Measurements from ENCODE around the gene PES1. TPM values are rescaled to one million over a fixed set of nuclear protein-coding genes. Genes with fewer than 3 reads are reported as not detected.
"Not testable (repeated sequence)": the region's sequence is repeated elsewhere in the genome, so short reads cannot be mapped to it uniquely, and the experiment has no call there.

PES1 gene
- total RNA-seq, 3 donors from 2014 or later: 45.3 to 65.1 (median 56.4) TPM

DNA sequence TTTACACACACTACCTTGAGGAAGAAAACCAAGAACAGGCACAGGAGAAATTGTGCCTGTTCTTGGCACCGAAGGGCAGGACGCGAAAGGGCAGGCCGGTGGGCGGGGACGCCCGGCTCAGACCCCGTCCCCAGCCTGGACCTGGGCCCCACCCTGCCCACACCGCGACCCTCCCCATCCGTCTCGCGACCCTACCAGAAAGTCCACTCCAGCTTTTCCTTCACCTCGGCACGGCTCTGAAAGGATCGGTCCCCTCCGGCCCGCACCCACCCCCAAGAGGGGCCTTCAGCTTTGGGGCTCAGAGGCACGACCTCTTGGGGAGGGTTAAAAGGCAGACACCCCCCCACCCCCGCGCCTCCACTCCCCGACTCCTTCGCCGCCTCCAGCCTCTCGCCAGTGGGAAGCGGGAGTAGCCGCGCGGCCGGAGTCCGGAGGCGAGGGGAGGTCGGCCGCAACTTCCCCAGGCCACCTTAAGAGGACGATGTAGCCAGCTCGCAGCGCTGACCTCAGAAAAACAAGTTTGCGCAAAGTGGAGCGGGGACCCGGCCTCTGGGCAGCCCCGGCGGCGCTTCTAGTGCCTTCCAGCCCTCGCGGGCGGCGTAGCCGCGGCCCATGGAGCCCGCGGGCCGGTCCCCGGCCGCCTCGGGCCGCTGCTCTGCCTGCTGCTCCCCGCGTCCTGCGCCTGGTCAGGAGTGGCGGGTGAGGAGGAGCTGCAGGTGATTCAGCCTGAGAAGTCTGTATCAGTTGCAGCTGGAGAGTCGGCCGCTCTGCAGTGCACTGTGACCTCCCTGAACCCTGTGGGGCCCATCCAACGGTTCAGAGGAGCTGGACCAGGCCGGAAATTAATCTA, 49.5 kb downstream of the PES1 start:
- Histone ChIP-seq H3K27me3 (peaks cover 0 to 18% of the 10 kb centered on the region in 2 donors), H3K4me1 (no peaks in the 10 kb centered on the region), H3K9me3 (no peaks in the 10 kb centered on the region), H3K4me3 (peak overlapping the region; percentile 21 to 65 (median 49)), H3K27ac (no peak overlapping the region), H3K36me3 (no peaks in the 10 kb centered on the region)
- TF ChIP-seq POLR2AphosphoS5 (IDR thresholded peaks at IDR 0.05) (no peak), CTCF (IDR thresholded peaks at IDR 0.05) (no peak), POLR2A (IDR thresholded peaks at IDR 0.05) (no peak)
- no peak for DNase-seq (ENCODE audit: low spot score in 2 of 2)
- intact Hi-C loops (cut with DNase I; ENCODE audit: low total_unique reads): no loop called here

DNA sequence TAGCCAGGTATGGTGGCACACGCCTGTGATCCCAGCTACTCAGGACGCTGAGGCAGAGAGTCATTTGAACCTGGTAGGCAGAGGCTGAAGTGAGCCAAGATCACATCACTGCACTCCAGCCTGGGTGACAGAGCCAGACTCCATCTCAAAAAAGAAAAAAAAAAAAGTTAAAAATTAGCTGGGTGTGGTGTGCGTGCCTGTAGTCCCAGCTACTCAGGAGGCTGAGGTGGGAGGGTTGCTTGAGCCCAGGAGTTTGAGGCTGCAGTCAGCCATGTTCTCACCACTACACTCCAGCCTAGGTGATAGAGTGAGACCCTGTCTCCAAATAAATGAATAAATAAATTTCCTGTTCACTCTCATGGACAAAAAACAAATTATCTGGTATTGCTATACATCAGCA, 50.2 kb downstream of the PES1 start:
- H3K27me3 ChIP-seq: peaks cover 0 to 18% of the 10 kb centered on the region in 2 donors
- H3K9me3 ChIP-seq; H3K4me1 ChIP-seq; intact Hi-C loops (cut with DNase I; ENCODE audit: low total_unique reads); DNase-seq (ENCODE audit: low spot score in 2 of 2); H3K27ac ChIP-seq; H3K36me3 ChIP-seq: not testable (repeated sequence)
- H3K4me3 ChIP-seq: peak overlapping the region in 1 of 3 donors; percentile 65

- Histone ChIP-seq H3K36me3 (no peaks in the 10 kb centered on the region), H3K27me3 (peaks cover 0 to 18% of the 10 kb centered on the region in 2 donors), H3K4me3 (no peak overlapping the region), H3K27ac (no peak overlapping the region), H3K9me3 (no peaks in the 10 kb centered on the region), H3K4me1 (no peaks in the 10 kb centered on the region)
- intact Hi-C loops (cut with DNase I; ENCODE audit: low total_unique reads): no loop called here
- no peak for DNase-seq (ENCODE audit: low spot score in 2 of 2)
- TF ChIP-seq POLR2AphosphoS5 (IDR thresholded peaks at IDR 0.05) (no peak), POLR2A (IDR thresholded peaks at IDR 0.05) (no peak), CTCF (IDR thresholded peaks at IDR 0.05) (no peak)
Measured at GRCh38 chr22:30539368-30539767, 52.3 kb downstream of the PES1 start.

DNA sequence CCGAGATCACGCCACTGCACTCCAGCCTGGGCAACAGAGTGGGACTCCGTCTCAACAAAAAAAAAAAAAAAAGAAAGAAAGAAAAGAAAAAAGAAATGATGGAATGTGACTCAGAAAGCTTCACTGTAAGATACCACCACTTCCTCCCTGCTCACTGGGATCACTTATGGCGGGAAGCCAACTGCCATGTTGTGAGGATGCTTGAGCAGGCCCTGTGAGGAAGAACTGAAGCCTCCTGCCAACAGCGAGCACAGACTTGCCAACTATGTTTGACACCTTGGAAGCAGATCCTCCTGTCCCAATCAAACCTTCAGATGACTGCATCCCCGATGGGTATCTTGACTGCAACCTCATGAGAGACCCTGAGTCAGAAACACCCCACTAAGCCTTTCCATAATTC, 53.4 kb downstream of the PES1 start:
- DNase-seq (ENCODE audit: low spot score in 2 of 2): no peak
- TF ChIP-seq POLR2AphosphoS5 (IDR thresholded peaks at IDR 0.05): no peak
- no peak for TF ChIP-seq POLR2A (IDR thresholded peaks at IDR 0.05)
- no peak for TF ChIP-seq CTCF (IDR thresholded peaks at IDR 0.05)
- Histone ChIP-seq H3K4me3 (no peak overlapping the region), H3K9me3 (no peaks in the 10 kb centered on the region), H3K4me1 (no peaks in the 10 kb centered on the region), H3K36me3 (no peaks in the 10 kb centered on the region), H3K27me3 (peaks cover 0 to 9% of the 10 kb centered on the region in 2 donors), H3K27ac (no peak overlapping the region)
- intact Hi-C loops (cut with DNase I; ENCODE audit: low total_unique reads): no loop called here

- Histone ChIP-seq H3K9me3 (no peaks in the 10 kb centered on the region), H3K36me3 (no peaks in the 10 kb centered on the region), H3K27me3 (no peaks in the 10 kb centered on the region), H3K4me3 (no peak overlapping the region), H3K27ac (no peak overlapping the region), H3K4me1 (no peaks in the 10 kb centered on the region)
- intact Hi-C loops (cut with DNase I; ENCODE audit: low total_unique reads): no loop called here
- no peak for TF ChIP-seq POLR2AphosphoS5 (IDR thresholded peaks at IDR 0.05)
- no peak for TF ChIP-seq POLR2A (IDR thresholded peaks at IDR 0.05)
- no peak for TF ChIP-seq CTCF (IDR thresholded peaks at IDR 0.05)
- no peak for DNase-seq (ENCODE audit: low spot score in 2 of 2)
Measured at GRCh38 chr22:30537083-30537731, 54.5 kb downstream of the PES1 start.
